HCT116 (cell line): ENCODE measurements around the gene TSPAN14. TPM values are rescaled to one million over a fixed set of nuclear protein-coding genes. Genes with fewer than 3 reads are reported as not detected.
A peak's percentile ranks its signal among the peaks of the same experiment; 100 is the strongest.

Experiments
- ATAC-seq: fragments of 200-7000 bp; cut with Tn5 transposase; 2 replicates; pipeline ENCODE4 v1.9.1; 2020; ENCODE audit warnings: mild to moderate bottlenecking, moderate library complexity
- BruUV-seq: library from RNA; stranded (reverse); fragments of 400-500 nt; replicated peaks from 2 replicates; lab custom pipeline; 2021; lab: Mats Ljungman, UMichigan
- CTCF ChIA-PET: fragments of 300-600 bp; sonication (Branson Sonifier 250); formaldehyde crosslinking; loops from one replicate; lab custom pipeline; 2021; ENCODE audit warnings: antibody characterized with exemption; lab: Charles Lee
- POLR2A ChIA-PET: fragments of 300-600, 350-600 bp; sonication (Branson Sonifier 250); formaldehyde crosslinking; loops from one replicate; lab custom pipeline; 2021; ENCODE audit warnings: antibody characterized with exemption; lab: Charles Lee
- RAD21 ChIA-PET, 2 experiments: fragments of 300-600 bp; sonication (Branson Sonifier 250); formaldehyde crosslinking; loops; one replicate each; lab custom pipeline; 2023; ENCODE audit warnings: low total read pairs in 2 of 2; ENCODE audit not compliant: uncharacterized antibody in 2 of 2, unreplicated experiment in 2 of 2, low non-redundant PET in 1 of 2; lab: Charles Lee
- DNase-seq: peaks from one replicate; pipeline ENCODE4 v3.0.0-alpha.2; 2010; ENCODE audit warnings: low read depth, low spot score
- H2AFZ ChIP-seq: fragments of 200-600 bp; shearing (Covaris generic), sonication (generic); 2 replicates; pipeline ENCODE4 v1.6.1; 2017; ENCODE audit warnings: low read depth, mixed run types, mixed read lengths, antibody characterized with exemption, low read length; ENCODE audit not compliant: poor library complexity, severe bottlenecking
- H3K27ac ChIP-seq: 2 replicates; pipeline ENCODE4 v1.5.1; 2012; ENCODE audit warnings: low read depth, low read length
- H3K27me3 ChIP-seq: fragments of 200-600 bp; sonication (generic); 2 replicates; pipeline ENCODE4 v1.6.1; 2016; ENCODE audit warnings: mixed run types, low read length, mixed read lengths; ENCODE audit not compliant: insufficient read depth
- H3K36me3 ChIP-seq, 2 experiments: fragments of 200-500 bp in 1 of 2; fragments of 200-600 bp in 1 of 2; sonication (Bioruptor generic) in 1 of 2; sonication (generic) in 1 of 2; 2 replicates each; pipeline versions ENCODE4 v1.5.1 to v1.6.1; 2014 to 2016; ENCODE audit warnings: low read length in 2 of 2, inconsistent platforms in 1 of 2, mixed read lengths in 1 of 2, mixed run types in 1 of 2; ENCODE audit not compliant: insufficient read depth in 2 of 2, control insufficient read depth in 1 of 2
- H3K4me1 ChIP-seq, 2 experiments: fragments of 200-600 bp in 1 of 2; sonication (generic) in 1 of 2; 2 replicates each; pipeline versions ENCODE4 v1.5.1 to v1.6.1; 2012 to 2017; ENCODE audit warnings: low read length in 2 of 2, inconsistent platforms in 1 of 2, mild to moderate bottlenecking in 1 of 2, mixed read lengths in 1 of 2, mixed run types in 1 of 2, moderate library complexity in 1 of 2; ENCODE audit not compliant: insufficient read depth in 2 of 2, control insufficient read depth in 1 of 2
- H3K4me2 ChIP-seq: fragments of 200-600 bp; sonication (generic); 2 replicates; pipeline ENCODE4 v1.6.1; 2017; ENCODE audit warnings: mixed run types, low read length, mixed read lengths
- H3K4me3 ChIP-seq, 2 experiments: fragments of 200-600 bp in 1 of 2; sonication (generic) in 1 of 2; replicated peaks in 1 of 2; 2 replicates each; pipeline ENCODE4 v1.5.1; 2011 to 2016; ENCODE audit warnings: low read length in 2 of 2, control low read depth in 1 of 2, low read depth in 1 of 2, mild to moderate bottlenecking in 1 of 2, mixed read lengths in 1 of 2, mixed run types in 1 of 2
- H3K79me2 ChIP-seq: fragments of 200-600 bp; sonication (generic); 2 replicates; pipeline ENCODE4 v1.6.1; 2017; ENCODE audit warnings: mild to moderate bottlenecking, mixed run types, low read length, moderate library complexity, mixed read lengths; ENCODE audit not compliant: insufficient read depth
- H3K9ac ChIP-seq: fragments of 200-600 bp; sonication (generic); 2 replicates; pipeline ENCODE4 v1.6.1; 2016; ENCODE audit warnings: low read length, mixed read lengths
- H3K9me2 ChIP-seq: fragments of 200-600 bp; sonication (generic), shearing (Covaris generic); 2 replicates; pipeline ENCODE4 v1.6.1; 2017; ENCODE audit warnings: mixed run types, mild to moderate bottlenecking, moderate library complexity; ENCODE audit not compliant: insufficient read depth
- H3K9me3 ChIP-seq, 2 experiments: fragments of 200-500 bp in 1 of 2; fragments of 200-600 bp in 1 of 2; sonication (Bioruptor generic) in 1 of 2; sonication (generic) in 1 of 2; 2 replicates each; pipeline ENCODE4 v1.6.1; 2014 to 2017; ENCODE audit warnings: low read length in 2 of 2, mixed read lengths in 2 of 2, inconsistent platforms in 1 of 2, low read depth in 1 of 2, mild to moderate bottlenecking in 1 of 2, mixed run types in 1 of 2, moderate library complexity in 1 of 2; ENCODE audit not compliant: control insufficient read depth in 1 of 2, insufficient read depth in 1 of 2
- H4K20me1 ChIP-seq: fragments of 200-600 bp; sonication (generic), shearing (Covaris generic); 2 replicates; pipeline ENCODE4 v1.6.1; 2017; ENCODE audit warnings: mixed run types, mild to moderate bottlenecking, moderate library complexity; ENCODE audit not compliant: insufficient read depth
- EGR1 ChIP-seq: IDR thresholded peaks from 2 replicates; pipeline ENCODE4 v1.6.1; 2012; ENCODE audit warnings: low read depth
- ELF1 ChIP-seq: IDR thresholded peaks from 2 replicates; pipeline ENCODE4 v1.6.1; 2012; ENCODE audit warnings: low read depth, borderline replicate concordance
- EZH2phosphoT487 ChIP-seq: fragments of 200-600 bp; IDR thresholded peaks from 2 replicates; pipeline ENCODE4 v1.6.1; 2018; ENCODE audit warnings: antibody characterized with exemption, borderline replicate concordance
- POLR2A ChIP-seq: IDR thresholded peaks from 2 replicates; pipeline ENCODE4 v1.7.0; 2011; ENCODE audit warnings: borderline replicate concordance; ENCODE audit not compliant: insufficient read depth, insufficient read length; ENCODE audit errors: extremely low read depth
- POLR2AphosphoS5 ChIP-seq: IDR thresholded peaks from 2 replicates; pipeline ENCODE4 v1.6.1; 2011; ENCODE audit warnings: mild to moderate bottlenecking, low read depth, low read length, moderate library complexity
- RAD21 ChIP-seq: IDR thresholded peaks from 2 replicates; pipeline ENCODE4 v1.6.1; 2012; ENCODE audit warnings: low read depth, mild to moderate bottlenecking
- SRF ChIP-seq: IDR thresholded peaks from 2 replicates; pipeline ENCODE4 v1.6.1; 2012; ENCODE audit warnings: low read depth
- YY1 ChIP-seq: IDR thresholded peaks from 2 replicates; pipeline ENCODE4 v1.6.1; 2011; ENCODE audit warnings: low read length, low read depth, moderate library complexity, mild to moderate bottlenecking; ENCODE audit not compliant: insufficient replicate concordance; ENCODE audit errors: extremely low read depth
- ZFX ChIP-seq: fragments of 450-650 bp; IDR thresholded peaks from 2 replicates; pipeline ENCODE4 v1.6.1; 2017
- intact Hi-C: fragments of 100-400 bp; cut with micrococcal nuclease; formaldehyde crosslinking; loops from 2 replicates; pipeline ENCODE4 v1.10.0; 2022
- total RNA-seq: library from RNA; stranded (reverse); gene quantifications from one replicate; pipeline ENCODE4 v1.2.1, GENCODE V29; 2021; ENCODE audit not compliant: unreplicated experiment

The TSPAN14 gene
- total RNA-seq, 1 experiment from 2014 or later = 86.8 TPM

DNA sequence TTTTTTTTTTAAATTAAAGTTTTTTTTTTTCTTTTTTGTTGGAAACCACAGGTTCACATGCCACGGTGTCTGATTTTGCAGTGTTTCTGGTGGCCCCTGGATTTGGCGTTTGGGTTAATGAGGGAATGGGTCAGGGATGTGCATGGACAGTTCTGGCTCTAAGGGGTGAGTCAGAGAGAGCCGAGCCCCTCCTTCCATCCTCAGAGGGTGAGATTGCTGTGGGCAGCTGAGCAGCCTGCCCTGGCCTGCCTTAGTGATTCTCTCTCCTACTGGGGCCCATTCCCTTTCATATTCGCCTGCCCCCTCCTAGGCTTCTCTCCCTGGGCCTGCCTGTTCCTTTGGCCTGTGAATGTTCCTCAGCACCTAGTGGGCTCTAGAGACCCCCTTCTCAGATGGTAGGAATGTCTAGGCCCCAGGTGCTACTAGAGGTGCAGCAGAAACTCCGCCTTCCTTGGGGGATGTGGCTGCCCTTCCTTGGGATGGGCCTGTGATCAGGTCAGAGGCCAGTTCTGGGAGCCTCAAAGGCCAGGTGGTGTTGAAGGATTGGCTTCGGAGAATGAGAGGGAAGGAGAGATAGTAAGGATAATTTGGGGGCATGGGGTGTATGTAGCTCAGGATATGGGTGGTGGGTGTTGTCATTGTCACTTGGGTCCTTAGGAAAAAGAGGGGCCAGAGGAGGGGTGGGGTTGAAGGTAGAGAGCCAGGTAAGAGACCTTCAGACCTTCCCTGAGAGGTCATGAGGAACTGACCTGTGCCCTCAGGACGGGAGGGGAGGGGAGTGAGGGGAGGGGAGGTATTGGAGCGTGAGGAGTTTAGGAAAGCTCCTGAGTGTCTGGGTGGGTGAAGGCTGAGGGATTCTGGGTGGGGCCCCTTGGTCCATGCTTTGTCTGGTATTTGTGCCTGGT lies 19.8 kb downstream of the TSPAN14 start:
- Histone ChIP-seq H3K9me3 (peaks cover 0 to 6% of the 10 kb centered on the region in 2 experiments; a peak in 1 of 4 replicates), H4K20me1 (peaks cover 4% of the 10 kb centered on the region; the same call in 1 of the 2 replicates), H3K36me3 (peaks cover 0 to 20% of the 10 kb centered on the region in 2 experiments; a peak in 1 of 4 replicates), H3K4me3 (no peak overlapping the region), H3K4me2 (0 out of 2 replicates have a peak overlapping the region, but pooled peaks have one; percentile 13), H3K27me3 (no peaks in the 10 kb centered on the region), H3K9me2 (no peaks in the 10 kb centered on the region), H3K79me2 (peaks cover 96% of the 10 kb centered on the region), H2AFZ (no peak overlapping the region), H3K9ac (no peak overlapping the region; the same call in 1 of the 2 replicates), H3K4me1 (peaks cover 49 to 82% of the 10 kb centered on the region in 2 experiments), H3K27ac (no peak overlapping the region)
- intact Hi-C loops = no loop called here
- TF ChIP-seq POLR2A = no peak
- TF ChIP-seq ZFX = no peak
- RAD21 ChIA-PET = no interaction called here
- BruUV-seq = no TSS peak
- DNase-seq (no peak), ATAC-seq (no peak)
- POLR2A ChIA-PET = interaction anchor here (0.8 kb wide), 1 partner anchor 15 kb away, joined by 3 read pairs; no protein-coding TSS in a partner anchor
- CTCF ChIA-PET = interaction anchor here (1.0 to 3.3 kb wide), 3 partner anchors 15 to 34 kb away, joined by 3 to 25 read pairs (median 5); no protein-coding TSS in a partner anchor

DNA sequence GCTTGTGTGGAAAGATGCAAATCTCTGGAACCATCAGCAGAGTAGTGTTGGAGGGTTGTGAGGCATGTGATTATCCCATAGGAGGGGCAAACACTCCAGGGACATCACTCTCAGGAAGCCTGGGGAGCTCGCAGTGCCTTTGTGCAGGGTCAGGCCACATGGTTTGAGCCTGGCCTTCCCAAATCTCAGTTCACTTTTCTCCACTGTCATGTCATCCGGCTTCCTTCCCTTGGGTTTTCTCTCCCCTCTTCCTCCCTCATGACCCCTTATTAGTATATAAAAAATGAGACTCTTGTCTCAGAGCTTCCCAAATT lies 20.4 kb downstream of the TSPAN14 start:
- Histone ChIP-seq H3K9me3 (peaks cover 0 to 6% of the 10 kb centered on the region in 2 experiments; a peak in 1 of 4 replicates), H3K79me2 (peaks cover 90% of the 10 kb centered on the region), H3K27ac (no peak overlapping the region), H3K9me2 (no peaks in the 10 kb centered on the region), H3K9ac (no peak overlapping the region), H3K36me3 (peaks cover 0 to 20% of the 10 kb centered on the region in 2 experiments; a peak in 1 of 4 replicates), H4K20me1 (peaks cover 4% of the 10 kb centered on the region; the same call in 1 of the 2 replicates), H3K27me3 (no peaks in the 10 kb centered on the region), H2AFZ (no peak overlapping the region), H3K4me3 (no peak overlapping the region), H3K4me1 (peaks cover 49 to 78% of the 10 kb centered on the region in 2 experiments), H3K4me2 (no peak overlapping the region)
- ATAC-seq (no peak), DNase-seq (no peak)
- no TSS peak for BruUV-seq
- CTCF ChIA-PET = interaction anchor here (1.6 kb wide), 1 partner anchor 15 kb away, joined by 5 read pairs; no protein-coding TSS in a partner anchor
- POLR2A ChIA-PET = no interaction called here
- RAD21 ChIA-PET = no interaction called here
- no peak for TF ChIP-seq EGR1
- TF ChIP-seq ZFX = no peak
- TF ChIP-seq RAD21 = no peak
- no peak for TF ChIP-seq POLR2AphosphoS5
- no peak for TF ChIP-seq EZH2phosphoT487
- no peak for TF ChIP-seq YY1
- TF ChIP-seq ELF1 = no peak
- TF ChIP-seq POLR2A = no peak
- TF ChIP-seq SRF = no peak
- intact Hi-C loops = no loop called here
